Muscle of arm (tissue), 14 donors: Measurements from ENCODE around the gene ZNF804A. TPM values are rescaled to one million over a fixed set of nuclear protein-coding genes. Genes with fewer than 3 reads are reported as not detected.

Source experiments
- DNase-seq: peaks from one replicate; pipeline ENCODE4 v3.0.0-alpha.2; 2013
- long read RNA-seq, 11 donors: transcript quantifications; one replicate each; lab custom pipeline, GENCODE V29; 2026
- polyA plus RNA-seq, 12 donors: library from polyadenylated mRNA; unstranded; fragments of 120-200 nt; gene quantifications; one replicate each; pipeline ENCODE4 v1.2.1, GENCODE V29; 2013; ENCODE audit not compliant: insufficient read length in 12 of 12

The ZNF804A gene
- under 1 TPM in 10 of 12 donors, not detected in 2; 0.09 to 0.33 (median 0.24) TPM for polyA plus RNA-seq
- long read RNA-seq, donor 1, partial matches to known transcripts, result 0 of 2 reads
- long read RNA-seq, donor 1, other reads (novel, unspliced or antisense), result 0 of 2 reads
- long read RNA-seq, donor 2, result 0 reads
- long read RNA-seq, donor 3, result 0 reads
- long read RNA-seq, donor 4, result 0 reads
- long read RNA-seq, donor 5, result 0 reads
- long read RNA-seq, donor 6, result 0 reads
- long read RNA-seq, donor 7, result 0 reads
- long read RNA-seq, donor 8, result 0 reads
- long read RNA-seq, donor 9, result 0 reads
- long read RNA-seq, donor 10, result 0 reads
- long read RNA-seq, donor 11, result 0 reads

- DNase-seq, result peak; percentile 34
These were observed at the start of gene ZNF804A for GRCh38 chr2:184598316-184599053. Gene ZNF804A (plus strand): TSS chr2:184598529. CDS start chr2:184598960, 431 bp downstream.

DNA sequence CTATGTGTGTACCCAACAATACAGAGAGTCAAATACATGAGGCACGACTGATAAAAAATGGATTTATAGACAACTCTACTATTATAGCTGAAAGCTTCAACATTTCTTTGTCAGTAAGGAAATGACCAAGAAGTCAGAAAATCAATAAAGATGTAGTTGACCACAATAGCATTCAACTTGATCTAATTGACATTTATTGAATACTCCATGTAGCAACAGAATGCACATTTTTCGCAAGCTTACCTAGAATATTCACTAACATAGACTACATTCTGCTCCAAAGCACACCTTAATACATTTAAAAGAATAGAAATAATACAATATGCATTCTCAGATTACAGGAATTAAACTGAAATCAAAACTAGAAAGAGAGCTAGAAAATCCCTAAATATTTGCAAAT is 49.2 kb upstream of the ZNF804A start:
- DNase-seq, result no peak

DNA sequence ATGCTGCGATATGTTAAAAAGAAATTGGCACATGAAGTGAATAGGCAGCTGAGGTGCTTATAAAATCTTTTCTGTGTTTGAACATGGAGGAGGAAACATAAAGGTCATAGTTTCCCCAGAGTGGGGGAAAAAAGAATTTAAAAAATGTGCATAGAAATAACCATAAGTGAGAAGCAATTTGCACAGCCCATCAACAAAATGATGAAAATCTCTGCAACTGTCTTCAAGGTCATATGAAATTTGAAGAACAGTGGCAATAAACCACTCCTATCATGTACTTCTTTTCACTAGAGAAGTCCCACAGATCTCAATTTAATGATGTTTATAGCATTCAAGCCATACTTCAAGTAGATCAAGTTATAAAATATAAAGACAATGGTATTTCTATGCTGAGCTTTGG is 46.7 kb upstream of the ZNF804A start:
- no peak for DNase-seq

- no peak for DNase-seq
These were observed 43.6 kb upstream of the ZNF804A start for GRCh38 chr2:184554736-184555135.

DNA sequence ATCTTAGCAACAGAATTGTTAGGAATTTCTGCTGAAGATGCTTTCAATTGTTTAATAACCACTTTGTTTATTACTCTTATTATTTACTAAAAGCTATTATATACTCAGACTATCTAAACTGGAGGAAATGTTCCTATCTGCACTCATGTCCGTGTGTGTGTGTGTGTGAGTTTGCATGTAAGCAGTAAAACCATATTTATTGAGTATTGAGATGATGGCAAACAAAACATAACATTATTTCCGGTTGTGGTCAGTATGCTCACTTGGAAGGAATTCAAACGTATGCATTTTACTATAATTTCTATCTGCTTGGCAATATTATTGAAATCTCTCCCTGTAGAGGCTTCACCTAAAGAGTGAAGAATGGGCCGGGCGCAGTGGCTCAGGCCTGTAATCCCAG is 43.0 kb upstream of the ZNF804A start:
- DNase-seq, result no peak

DNA sequence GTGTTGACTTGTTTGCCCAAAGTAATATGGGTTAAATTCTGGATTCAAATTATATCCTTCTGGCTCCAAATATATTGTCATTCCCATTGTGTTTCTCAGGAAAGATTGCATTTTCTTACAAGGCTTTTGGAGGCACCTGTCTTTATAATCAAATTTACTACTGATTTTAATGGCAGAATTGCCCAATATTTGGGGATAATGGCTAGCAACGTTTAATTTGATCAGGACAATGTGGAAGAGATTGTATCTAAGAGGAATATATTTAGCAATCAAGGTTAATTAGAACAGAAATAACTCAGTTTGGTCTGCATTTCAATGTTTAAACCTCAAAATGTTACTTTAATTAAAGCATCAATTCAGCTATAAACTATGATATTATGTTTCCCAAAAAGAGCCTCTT is 41.7 kb upstream of the ZNF804A start:
- no peak for DNase-seq

DNA sequence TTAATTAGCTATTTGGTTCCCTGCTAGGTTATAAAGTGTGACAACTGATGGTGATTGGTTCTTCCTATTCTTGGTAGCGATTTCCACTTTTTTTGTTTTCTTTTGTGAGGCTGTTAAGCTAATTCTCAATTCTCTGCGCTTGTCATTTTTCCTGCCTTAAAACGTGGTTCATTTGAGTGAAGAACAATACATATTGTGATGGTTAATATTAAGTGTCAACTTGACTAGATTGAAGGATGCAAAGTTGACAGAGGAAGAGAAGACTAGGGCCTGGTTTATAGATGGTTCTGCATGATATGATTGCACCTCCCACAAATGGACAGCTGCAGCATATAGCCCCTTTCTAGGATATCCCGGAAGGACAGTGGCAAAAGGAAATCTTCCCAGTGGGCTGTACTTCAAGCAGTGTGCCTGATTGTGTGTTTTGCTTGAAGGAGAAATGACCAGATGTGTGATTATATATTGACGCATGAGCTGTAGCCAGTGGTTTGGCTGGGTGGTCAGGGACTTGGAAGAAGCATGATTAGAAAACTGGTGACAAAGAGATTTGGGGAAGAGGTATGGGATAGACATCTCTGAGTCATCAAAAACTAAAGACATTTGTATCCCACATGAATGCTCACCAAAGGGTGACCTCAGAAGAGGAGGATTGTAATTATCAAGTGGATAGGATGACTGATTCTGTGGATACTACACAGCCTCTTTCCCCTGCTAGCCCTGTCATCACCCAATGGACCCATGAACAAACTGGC is 39.4 kb upstream of the ZNF804A start:
- DNase-seq, result no peak

DNA sequence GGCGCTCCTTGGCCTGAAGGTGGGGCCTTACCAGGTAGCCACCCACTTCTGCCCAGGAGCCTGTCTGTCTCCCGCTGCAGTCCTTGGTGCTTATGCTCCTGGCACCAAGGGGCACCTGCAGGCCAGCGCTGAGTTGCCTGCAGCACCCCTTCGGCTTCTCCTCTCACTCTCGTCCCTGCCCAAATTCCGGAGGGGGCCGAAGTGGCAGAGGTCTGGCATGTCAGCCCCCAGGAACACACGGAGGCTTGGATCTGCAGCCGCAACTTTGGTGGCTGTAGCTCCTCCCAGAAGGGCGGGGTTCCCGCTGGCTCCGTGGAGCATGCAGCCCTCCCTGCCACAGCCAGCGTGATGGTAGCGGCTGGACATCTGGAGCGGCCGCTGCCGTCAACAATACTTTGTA is 37.7 kb upstream of the ZNF804A start:
- DNase-seq, result no peak

GRCh38 chr2:184562532-184562931 is 35.8 kb upstream of the ZNF804A start:
- no peak for DNase-seq

DNA sequence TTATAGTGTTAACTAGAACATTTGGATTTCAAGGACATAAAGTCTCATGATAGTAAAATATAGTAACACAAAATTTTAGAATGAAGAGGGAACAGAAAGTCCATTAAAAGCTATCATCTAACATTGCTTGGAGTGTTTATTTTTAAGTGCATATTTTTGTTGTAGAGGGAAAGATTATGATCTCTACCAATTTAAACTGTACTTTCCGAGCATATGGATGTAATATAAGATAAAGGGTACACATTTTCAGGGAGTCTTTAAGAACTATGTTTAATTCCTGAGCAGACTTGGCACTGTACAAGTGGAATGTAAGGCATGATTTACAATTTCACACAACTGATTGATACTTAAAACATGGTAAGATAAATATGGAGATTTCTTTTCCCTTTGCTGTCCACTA is 34.2 kb upstream of the ZNF804A start:
- DNase-seq, result no peak

DNA sequence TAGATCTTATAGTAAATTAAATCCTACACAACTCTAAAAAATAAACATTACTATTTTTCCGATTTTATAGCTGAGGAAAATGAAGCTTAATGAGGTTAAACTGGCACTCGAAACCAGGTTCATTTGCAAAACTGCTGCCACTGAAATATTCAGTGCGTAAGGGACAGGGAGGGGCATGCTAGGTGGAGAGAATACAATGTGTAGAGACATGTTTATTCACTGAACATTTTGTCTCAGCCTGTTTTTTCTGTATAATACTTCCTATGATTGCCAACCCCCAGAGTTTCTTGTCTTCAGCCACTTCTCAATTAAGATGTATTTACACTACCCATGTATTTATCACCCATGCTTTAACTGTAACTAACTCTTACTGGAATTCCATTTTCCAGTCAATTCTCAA is 31.6 kb upstream of the ZNF804A start:
- DNase-seq, result no peak

DNA sequence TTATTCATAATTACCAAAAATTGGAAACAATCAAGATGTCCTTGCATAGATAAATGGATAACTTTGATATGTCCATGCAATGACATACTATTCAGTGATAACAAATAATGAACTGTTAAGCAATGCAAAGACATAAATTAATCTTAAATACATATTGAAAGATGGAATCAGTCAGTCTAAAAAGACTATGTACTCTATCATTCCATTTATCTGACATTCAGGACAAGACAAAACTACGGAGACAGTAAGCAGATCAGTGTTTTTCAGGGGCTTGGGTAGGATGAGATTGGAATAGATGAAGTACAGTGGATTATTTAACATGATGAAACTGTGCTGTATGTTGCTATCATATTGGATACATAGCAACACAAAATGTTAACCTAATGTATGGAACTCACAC is 21.3 kb upstream of the ZNF804A start:
- DNase-seq, result no peak

- DNase-seq, result no peak
These were observed 20.6 kb upstream of the ZNF804A start for GRCh38 chr2:184577743-184578142.

GRCh38 chr2:184579226-184579625 is 19.1 kb upstream of the ZNF804A start:
- DNase-seq, result no peak

DNA sequence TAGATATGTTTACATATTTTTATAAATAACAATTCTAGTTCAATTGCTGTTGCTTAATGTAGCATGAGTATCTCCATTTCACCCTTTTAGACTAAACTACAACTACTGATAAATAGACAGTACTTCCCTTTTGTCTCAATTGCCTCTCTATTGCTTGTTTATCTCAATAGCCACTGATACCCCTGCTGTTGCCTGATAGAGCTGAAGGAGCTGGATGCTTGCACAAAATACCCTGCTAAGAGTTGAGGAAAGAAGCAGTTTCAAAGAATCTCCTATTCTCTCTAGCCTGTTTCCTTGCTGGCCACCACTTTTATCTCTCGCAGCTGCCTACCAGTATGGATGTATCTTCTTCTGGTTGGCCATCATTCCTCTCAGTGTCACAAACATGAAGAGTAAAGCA is 16.9 kb upstream of the ZNF804A start:
- no peak for DNase-seq

GRCh38 chr2:184589261-184589660 is 9.1 kb upstream of the ZNF804A start:
- DNase-seq, result no peak

GRCh38 chr2:184596819-184597411 is 1.4 kb upstream of the ZNF804A start:
- DNase-seq, result peak; percentile 1

DNA sequence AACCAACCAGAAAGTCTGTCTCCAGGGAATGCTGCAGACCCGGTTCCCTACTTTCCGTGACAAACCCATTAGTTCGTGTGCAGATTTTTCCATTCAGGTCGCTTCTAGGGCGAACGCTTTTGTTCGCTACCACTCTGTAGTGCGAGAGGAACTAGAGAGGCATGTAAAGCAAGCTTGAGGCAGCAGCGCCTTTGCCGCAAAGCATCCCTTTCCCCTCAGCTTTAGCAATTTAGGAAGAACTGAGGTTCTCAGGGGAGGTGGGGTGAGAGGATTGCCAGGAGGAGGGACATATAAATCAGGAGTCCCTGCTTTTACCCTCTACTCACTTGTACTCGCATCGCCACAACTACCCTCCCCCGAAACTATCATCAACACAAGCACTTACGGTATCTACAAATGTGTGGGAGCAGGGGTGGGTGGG is 748 bp upstream of the ZNF804A start:
- DNase-seq, result no peak

GRCh38 chr2:184598002-184598315 is 370 bp upstream of the ZNF804A start:
- no peak for DNase-seq

DNA sequence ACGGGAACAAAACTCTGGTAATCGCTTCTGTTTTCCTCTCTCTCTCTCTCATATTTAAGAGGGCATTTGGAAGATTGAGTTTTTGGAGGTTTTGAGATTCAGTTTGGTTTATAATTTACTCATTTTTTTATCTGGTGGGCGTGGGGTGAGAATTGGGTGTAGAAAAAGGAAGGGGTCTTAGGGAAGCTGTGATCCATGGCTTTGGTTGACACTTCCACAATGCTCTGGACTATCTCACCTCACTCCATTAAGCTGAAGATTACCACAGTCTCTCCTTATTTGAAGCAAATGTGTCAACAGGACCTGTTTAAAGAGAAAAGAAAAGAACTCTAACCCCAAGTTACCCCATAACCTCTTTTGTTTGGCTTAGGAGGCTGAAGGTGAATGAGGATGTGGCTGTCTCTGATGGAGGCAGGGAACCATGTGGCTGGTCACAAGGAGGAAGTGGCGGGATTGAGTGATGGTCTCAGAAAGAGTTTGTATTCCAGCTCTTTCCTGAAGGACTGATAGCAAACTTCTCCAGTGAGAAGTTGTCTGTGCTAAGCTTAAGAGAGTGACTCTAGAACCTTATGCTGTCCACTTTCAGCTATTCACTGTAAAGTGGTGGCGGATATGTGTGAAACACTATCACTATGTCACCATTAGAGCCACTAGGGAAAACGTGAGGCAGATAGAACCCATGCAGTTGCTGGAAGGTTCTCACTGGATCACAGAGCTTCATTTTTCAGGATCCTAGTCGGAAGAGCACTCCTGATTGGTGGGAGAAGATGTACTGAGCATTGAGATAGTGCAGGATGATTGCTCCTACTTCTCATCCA is 934 bp downstream of the ZNF804A start:
- DNase-seq, result peak; percentile 3

GRCh38 chr2:184599872-184600222 is 1.5 kb downstream of the ZNF804A start:
- DNase-seq, result no peak

- DNase-seq, result no peak
These were observed 4.4 kb downstream of the ZNF804A start for GRCh38 chr2:184602734-184603133.
